ENCODE data around the gene PELO.
"Not testable (repeated sequence)": the region's sequence is repeated elsewhere in the genome, so short reads cannot be mapped to it uniquely, and the experiment has no call there.

Gene PELO, protein sequence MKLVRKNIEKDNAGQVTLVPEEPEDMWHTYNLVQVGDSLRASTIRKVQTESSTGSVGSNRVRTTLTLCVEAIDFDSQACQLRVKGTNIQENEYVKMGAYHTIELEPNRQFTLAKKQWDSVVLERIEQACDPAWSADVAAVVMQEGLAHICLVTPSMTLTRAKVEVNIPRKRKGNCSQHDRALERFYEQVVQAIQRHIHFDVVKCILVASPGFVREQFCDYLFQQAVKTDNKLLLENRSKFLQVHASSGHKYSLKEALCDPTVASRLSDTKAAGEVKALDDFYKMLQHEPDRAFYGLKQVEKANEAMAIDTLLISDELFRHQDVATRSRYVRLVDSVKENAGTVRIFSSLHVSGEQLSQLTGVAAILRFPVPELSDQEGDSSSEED

DNA sequence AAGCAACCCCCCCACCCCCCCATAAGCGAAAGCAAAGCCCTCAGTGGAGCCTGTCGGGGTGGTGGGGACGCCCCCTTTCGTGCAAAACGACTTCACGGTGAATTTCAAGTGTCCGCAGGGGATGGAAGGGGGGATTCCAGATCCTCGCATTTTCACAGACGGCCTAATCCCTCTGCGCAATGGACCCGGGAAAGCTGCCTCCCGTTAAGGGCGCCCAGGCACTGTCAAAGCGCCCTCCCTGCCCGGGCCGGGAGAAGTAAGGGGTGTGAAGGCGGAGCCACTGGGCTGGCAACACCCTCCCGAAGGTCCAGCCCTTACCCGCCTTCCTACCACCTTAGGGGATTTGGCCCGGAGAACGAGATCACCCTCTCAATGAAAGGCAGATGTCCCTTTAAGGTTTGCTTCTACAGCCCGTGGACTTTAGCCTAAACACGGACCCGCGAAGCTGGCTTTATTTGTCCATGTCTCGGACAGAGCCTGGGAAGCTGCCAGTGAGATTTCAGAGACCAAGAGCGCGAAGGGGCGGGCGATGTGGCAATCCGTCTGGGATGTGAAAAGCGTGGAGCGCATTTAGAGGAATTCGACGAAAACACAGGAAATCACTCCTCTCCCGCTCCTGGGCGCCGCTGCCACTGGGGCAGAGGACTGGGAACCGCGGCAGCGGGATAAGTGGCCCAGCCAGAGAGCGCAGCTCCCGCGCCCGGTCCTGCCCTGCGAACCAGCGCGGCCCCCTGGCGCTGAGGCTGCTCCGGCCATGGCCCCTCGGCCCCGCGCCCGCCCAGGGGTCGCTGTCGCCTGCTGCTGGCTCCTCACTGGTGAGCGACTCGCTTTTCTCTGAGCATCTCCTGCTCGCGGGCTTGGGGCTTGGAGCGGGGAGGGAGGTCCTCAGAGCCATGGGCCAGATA is at the start of gene PELO, which contains the start of gene ITGA1:
Gene PELO, plus strand, starts transcription at position 317 of the 905 bp plus-strand sequence. CDS start 12,479 bp downstream, outside the sequence.
Gene ITGA1, plus strand, starts transcription at position 317 of the 905 bp plus-strand sequence. Its CDS starts 438 bp downstream, at position 755.
- DNase-seq (ENCODE audit: low read depth in 2 of 3, low spot score in 2 of 3), result peak; percentile 14 to 54 (median 37)

DNA sequence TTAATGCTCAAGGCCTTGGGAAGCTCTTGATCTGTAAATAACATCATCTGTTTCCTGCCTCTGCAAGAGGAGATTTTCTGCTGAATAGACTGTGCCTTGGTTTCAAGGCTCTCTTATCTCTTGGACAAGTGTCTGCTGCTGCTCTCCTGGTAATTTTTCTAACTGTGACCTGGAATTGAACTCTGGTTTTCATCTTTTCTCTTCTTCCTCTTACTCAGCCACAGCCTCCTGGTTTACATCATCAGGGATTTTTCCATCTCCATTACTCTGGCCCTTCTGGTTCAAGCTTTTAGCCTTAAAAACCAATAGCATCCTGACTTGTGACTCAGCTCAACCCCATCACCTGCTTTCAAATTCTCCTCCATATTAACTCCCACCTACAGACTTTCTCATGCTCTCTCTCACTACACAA is 49.6 kb upstream of the PELO start:
- no peak for DNase-seq (ENCODE audit: low read depth in 2 of 3, low spot score in 2 of 3)

DNA sequence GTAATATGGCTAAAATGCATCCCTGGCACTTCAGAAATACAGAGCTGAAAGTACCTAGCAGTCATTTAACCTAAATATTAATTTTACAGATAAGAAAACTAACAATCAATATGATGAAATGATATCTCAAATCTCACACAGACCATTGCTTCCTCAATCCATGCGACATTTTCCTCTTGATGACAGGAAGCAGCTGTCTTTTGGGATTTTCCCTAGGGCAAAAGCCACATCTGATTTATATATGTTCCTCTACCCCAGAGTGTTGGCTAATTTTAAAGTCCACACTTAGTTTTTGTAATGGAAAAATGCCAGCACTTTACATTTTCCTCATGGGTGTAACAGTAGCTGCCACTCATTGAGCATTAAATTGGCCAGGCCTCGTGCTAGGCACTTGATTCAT is 47.7 kb upstream of the PELO start:
- no peak for DNase-seq (ENCODE audit: low read depth in 2 of 3, low spot score in 2 of 3)

DNA sequence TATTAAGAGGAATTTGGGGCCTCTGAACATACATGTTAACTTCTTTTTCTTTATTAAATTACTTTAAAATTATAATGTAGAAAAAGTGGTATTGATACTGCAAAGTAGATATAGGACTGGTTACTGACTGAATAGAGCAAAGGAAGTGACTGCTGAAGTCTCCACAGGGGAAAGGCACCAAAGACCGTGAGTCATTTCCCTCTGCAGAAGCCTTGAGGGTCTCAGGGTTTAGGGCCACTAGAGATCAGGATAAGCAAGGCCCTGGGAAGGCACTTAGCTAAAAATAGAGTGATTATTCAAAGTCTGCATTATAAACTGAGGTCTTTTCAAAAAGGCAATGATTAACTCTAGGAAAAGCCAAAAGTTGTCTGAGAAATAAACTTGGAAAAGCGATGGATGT is 44.7 kb upstream of the PELO start:
- DNase-seq (ENCODE audit: low read depth in 2 of 3, low spot score in 2 of 3), result no peak

DNA sequence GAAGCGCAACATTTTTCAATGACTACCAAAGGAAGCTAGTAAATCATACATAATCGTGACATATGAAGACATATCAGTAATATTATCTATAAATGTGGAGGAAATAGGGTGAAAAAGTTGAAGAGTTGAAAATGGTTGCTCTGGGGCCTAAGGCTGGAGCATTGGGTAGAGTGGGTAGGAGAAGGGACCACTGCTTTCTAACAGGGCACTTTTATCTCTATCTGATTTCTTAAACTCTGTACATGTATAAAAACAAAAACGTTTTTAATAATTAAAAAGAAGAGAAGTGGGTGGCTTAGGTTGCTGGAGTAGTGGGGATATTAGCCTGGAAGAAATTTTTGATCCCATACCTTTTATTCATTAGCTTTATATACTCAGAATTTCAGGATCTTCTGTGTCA is 44.2 kb upstream of the PELO start:
- DNase-seq (ENCODE audit: low read depth in 2 of 3, low spot score in 2 of 3), result no peak

DNA sequence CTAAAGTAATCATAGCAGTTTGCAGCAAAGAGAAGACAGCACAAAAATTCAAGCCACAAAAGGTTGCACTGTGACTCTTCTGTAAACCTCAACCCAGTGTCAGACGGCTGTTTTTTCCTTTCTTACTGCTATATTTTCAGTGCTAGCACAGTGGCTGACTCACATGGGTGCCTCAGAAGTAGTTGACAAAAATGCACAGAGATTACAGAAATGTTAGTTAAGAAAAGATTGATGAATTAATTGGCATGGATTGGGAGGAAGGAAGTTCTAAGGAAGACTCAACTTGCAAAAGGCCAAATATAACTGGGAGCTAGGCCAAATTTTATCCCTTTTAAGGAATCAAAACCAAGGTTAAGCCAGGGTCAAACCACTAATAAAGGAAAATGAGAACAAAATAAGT is 43.7 kb upstream of the PELO start:
- no peak for DNase-seq (ENCODE audit: low read depth in 2 of 3, low spot score in 2 of 3)

DNA sequence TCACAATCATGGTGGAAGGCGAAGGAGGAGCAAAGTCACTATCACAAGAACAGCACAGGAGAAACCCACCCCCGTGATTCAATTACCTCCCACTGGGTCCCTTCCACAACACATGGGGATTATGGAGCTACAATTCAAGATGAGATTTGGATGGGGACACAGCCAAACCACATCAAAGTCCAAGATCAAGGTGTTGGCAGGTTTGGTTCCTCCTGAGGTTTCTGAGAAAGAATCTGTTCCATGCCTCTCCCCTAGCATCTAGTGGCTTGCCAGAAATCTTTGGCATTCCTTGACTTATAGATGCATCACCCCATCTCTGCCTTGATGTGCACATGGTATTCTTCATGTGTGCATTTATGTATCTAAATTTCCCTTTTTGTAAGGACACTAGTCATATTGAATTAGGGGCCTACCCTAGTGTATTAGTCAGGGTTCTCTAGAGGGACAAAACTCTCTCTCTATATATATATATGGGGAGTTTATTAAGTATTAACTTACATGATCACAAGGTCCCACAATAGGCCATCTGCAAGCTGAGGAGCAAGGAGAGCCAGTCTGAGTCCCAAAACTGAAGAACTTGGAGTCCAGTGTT is 42.8 kb upstream of the PELO start:
- DNase-seq (ENCODE audit: low read depth in 2 of 3, low spot score in 2 of 3), result not testable (repeated sequence)

DNA sequence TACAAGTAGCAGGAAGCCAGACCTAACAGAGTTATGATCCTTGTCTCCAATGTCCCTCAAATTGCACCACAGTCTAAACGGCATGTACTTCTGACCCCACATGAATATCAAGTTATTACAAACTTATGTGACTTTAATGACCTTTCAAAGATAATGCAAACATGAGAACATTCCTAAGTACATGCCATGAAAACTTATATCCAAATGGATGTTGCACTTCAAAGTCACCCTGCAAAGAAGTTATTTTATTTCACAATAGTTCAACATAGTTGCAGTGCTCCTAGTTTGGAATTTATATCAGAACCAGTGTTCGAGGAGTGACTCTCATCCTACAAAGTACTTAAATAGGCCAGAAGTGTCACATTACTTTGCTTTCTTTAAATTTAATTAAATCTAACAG is 41.2 kb upstream of the PELO start:
- DNase-seq (ENCODE audit: low read depth in 2 of 3, low spot score in 2 of 3), result no peak

DNA sequence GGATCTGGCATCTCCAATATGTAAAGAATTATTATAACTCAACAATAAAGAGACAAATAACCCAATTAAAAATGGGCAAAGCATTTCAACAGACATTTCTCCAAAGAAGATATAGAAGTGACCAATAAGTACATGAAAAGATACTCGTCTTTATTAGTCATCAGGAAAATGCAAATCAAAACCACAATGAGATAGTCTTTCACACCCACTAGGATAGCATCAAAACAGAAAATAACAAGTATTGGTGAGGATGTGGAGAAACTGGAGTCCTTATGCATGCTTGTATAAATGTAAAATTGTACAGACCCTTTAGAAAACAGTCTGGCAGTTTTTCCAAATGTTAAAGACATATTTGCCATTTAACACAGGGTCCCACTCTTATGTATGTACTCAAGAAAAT is 39.1 kb upstream of the PELO start:
- no peak for DNase-seq (ENCODE audit: low read depth in 2 of 3, low spot score in 2 of 3)

DNA sequence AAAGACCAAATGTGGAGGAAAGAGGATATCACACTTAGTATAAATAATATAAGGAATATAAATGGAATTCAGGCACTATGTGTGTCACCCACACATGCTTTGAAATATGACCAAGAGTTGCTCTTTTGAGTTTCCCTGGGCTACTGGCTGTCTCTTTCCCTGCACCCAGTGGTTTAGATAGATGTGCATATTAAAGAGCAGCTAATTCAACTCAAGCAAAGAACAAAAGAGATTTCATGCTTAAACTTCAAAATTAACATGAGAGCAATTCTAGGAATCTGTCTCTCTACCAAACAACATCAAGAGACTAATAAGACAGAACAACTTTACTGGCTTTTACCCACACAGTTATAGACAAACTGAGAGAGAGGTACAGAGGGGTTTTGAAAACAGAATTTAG is 38.0 kb upstream of the PELO start:
- DNase-seq (ENCODE audit: low read depth in 2 of 3, low spot score in 2 of 3), result no peak

DNA sequence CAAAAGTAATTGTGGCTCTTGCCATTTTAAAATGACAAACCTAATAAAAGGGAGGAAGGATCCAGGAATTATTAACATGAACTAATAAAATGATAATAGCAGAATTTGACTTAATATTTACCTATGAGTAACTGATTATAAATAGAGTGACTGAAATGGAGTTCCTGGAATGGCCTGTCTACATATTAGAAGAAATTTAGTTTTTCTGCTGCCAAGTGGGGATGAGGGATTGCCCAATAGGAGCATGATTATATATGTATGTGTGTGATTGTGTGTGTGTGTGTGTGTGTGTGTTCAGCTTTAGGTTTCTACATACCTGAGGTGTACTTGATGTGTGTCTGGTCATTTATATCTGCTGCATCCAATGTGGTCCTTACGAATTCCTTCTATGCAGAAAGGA is 36.6 kb upstream of the PELO start:
- no peak for DNase-seq (ENCODE audit: low read depth in 2 of 3, low spot score in 2 of 3)

DNA sequence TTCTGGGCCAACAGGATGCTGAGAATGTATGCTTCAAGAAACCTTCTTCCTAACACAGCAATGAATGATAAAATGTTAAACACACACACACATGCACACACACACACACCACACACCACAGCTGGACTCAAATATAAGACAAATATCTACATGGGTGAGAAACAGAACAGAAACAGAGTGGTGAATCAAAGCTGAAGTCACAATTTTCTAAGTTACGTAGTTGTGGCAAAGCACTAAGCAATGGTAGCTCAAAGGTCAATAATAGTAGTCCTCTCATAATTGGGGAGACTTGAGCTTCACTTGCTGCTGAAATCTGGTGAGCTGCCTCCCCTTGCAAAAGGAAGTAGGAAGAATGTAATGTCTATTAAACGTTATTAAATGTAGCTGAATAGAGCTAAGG is 33.7 kb upstream of the PELO start:
- no peak for DNase-seq (ENCODE audit: low read depth in 2 of 3, low spot score in 2 of 3)

DNA sequence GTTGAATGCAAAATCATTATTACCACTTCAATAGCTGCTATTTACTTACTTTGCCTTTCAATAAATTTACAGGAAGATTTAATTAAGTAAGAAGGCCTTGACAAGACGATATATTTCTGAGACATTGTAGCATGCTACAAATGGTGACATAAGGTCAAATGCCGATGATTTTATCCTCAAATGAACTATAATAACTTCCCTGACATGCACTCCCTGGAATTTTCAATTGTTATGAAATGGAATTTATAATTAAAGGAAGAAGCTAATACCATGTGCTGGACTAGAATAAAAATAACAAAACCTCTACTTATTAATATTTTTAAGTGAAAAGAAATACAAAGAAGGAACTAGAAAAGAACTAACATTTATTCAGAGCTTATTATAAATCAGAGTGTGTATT is 30.2 kb upstream of the PELO start:
- DNase-seq (ENCODE audit: low read depth in 2 of 3, low spot score in 2 of 3), result no peak

DNA sequence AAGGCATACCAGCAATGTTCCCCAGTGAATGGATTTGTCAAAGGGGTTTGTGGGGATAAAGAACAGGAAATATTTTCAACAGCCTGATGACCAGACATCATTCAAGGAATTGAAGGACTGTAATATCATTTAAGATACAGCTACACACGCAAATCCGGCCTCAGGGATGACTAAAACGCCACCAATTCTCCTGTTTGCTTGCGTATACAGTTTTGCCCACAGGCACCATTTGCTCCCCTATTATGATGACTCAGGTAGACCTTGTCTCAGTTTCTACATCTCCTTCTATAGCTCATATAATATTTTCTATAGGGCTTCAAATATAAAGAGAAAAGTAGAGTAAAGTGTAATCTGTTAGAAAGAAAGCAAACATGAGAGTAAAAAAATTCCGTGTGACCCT is 29.7 kb upstream of the PELO start:
- DNase-seq (ENCODE audit: low read depth in 2 of 3, low spot score in 2 of 3), result no peak

DNA sequence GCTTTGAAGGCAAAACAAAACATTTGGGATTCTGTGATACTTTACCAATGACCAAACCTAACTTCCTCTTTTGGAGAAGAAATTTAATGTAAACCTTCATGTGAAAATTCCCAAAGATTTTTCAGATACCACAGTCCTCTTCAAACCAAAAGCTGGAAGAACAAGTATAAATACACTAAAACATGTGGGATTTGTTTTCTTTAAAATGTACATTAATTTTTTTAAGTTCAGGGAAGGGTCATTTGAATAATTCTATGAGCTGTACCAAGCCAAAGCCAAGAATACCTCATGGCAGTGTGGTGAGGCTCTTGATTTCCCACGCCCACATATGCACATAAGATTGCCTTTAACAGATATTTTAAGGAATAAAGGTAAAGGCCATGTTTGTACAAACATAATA is 28.4 kb upstream of the PELO start:
- no peak for DNase-seq (ENCODE audit: low read depth in 2 of 3, low spot score in 2 of 3)

DNA sequence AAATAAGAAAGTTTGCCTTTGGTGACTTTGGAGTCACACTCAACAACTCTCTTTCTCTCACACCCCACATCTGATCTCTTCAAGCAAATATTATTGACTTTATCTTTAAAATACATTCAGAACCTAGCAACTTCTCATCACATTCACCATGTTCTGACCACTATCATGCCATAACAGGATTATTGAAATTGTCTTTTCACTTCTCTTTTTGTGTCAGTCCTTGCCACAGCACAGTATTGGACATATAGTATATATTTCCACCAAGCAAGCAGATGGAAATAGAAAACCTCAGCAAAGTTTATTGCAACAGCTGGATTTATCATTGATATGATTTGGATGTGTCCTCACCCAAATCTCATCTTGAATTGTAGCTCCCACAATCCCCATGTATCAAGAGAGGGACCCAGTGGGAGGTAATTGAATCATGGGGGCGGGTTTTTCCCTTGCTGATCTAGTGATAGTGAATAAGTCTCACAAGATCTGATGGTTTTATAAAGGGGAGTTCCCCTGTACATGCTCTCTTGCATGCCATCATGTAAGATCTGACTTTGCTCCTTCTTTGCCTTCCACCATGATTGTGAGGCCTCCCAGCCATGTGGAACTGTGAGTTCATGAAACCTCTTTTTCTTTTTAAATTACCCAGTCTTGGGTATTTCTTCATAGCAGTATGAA is 26.9 kb upstream of the PELO start:
- no peak for DNase-seq (ENCODE audit: low read depth in 2 of 3, low spot score in 2 of 3)

DNA sequence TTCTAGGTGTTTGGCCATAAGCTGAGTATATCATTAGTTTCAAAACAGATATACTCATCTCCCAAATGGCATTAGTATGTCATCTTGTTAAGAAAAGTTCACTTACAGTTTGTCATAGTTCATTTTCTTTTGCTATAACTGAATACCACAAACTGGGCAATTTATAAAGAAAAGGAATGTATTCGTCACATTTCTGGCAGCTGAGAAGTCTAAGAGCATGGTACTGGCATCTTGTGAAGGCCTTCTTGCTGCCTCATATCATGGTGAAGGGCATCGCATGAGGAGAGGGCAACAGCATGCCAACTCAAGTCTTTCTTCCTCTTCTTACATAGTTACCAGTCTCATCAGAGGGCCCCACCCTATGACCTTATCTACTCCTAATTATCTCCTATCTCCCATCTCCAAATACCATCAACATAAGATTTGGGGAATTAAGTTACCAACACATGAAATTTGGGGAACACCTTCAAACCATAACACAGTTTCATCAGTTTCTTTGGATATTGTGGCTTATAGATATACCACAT is 20.4 kb upstream of the PELO start:
- no peak for DNase-seq (ENCODE audit: low read depth in 2 of 3, low spot score in 2 of 3)

DNA sequence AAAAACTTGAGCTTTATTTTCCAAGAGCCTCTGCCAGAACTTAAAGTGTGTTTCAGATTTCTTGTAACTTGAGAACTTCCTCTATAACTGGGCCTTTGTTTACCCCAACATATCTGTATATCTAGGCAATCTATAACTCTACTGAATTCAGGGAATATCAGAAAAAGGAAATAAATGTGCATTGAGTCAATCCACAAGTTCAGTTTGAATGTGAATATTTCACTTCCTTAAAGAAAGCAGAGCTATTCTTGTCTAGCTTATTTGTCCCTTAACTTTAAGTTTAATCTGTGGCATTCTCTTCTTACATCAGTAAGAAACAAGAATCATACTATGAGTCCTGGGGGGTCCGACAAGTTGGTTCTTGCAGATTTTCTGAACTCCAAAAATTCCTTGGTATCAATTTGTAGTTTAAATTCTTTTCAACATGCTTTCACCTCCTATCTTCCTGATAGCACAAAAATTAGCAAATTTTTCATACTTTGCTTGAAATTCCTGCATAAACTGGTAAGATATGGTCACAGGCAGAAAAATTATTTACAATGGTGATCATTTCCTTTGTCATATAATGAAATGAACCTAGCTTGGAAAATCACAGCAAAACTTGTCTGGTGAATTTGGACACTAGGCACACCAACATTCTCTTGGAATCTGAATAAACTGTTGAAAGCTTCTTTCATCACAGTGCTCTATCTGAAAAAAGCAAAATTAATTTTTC is 19.8 kb upstream of the PELO start:
- no peak for DNase-seq (ENCODE audit: low read depth in 2 of 3, low spot score in 2 of 3)

DNA sequence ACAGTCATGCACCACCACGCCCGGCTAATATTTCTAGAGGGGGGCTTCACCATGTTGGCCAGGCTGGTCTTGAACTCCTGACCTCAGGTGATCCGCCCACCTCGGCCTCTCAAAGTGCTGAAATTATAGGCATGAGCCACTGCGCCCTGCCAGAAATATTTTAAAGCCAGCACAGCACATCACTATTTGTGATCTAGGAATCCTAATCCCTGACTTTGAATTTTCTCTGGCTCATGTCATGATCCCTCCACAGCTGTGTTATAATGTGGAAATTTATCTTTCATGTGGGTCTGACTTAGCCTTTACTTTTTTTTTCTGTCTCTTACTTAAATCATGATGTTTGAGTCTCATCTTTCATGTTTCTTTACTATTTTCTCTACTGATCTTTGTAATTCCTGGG is 18.7 kb upstream of the PELO start:
- DNase-seq (ENCODE audit: low read depth in 2 of 3, low spot score in 2 of 3), result no peak

DNA sequence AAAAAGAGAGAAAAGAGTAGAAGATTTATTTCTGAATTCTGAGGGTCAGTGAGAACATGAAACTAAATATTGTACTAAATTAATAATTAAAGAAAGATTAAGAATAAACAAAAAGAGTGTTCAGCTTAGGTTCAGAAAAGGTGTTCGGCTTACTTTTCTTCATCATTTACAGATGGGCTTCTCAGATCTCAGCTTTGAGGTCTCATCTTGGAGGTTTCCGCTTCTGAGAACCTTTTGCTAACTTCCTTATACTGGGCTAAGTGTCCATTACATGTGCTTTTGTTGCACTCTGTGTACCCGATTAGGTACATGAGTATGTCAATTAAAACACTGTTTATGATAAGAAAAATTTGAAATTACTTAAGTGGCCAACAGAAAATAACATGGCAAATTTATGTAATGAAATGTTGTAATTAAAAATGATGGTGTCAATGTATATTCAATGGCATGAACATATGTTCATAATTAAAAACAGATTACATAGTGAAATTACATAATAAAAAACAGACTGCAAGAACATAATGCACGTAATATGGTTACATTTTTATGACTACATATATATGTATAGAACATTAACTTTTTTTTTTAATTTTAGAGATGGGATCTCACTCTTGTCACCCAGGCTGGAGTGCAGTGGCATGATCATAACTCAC is 17.3 kb upstream of the PELO start:
- no peak for DNase-seq (ENCODE audit: low read depth in 2 of 3, low spot score in 2 of 3)

Measured in activated CD8-positive, alpha-beta memory T cell treated with anti-CD3 and anti-CD28 coated beads for 48 hours (primary cell).